NCI-H2196 (cell line): Measurements from ENCODE around the gene RHBDL2.
"Not testable (repeated sequence)": the region's sequence is repeated elsewhere in the genome, so short reads cannot be mapped to it uniquely, and the experiment has no call there.

ENCODE experiments used
- DNase-seq: peaks from one replicate; lab custom pipeline; 2025; ENCODE audit not compliant: unreplicated experiment; lab: John Stamatoyannopoulos, UW

The RHBDL2 gene

DNA sequence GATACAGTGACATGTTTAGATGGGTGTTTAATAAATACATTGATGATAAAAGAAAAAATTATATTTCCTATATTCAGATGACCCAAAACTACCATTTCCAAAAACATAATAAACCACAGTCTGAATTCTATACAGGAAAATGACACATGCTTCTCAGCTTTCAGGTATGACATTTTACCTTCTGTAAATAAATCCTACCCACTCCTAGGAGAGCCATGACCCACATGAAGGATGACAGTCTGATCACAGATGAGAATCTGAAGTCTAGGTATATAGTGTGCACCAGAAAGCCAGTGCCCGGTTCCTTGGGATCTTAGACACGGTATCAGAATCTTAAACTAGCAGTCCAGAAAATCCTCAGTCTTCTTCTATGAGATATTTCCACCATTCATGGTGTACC, 56.5 kb downstream of the RHBDL2 start:
- DNase-seq, result no peak

DNA sequence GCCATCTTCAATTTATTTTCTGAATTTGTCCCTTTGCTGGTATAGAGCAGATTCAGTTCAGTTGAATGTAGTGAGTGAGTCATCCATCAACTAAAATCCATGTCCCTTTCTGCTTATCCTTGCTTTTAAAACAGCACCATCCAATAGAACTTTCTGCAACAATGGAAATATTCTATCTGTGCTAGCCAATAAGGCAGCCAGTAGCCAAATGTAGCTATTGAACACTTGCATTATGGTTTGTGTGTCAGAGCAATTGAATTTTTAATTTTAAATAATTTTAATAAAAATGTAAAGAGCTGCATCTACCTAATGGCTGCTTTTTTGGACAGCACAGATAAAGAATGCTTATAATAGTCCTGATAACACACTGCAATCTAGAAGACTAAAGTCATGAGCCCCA, 60.1 kb downstream of the RHBDL2 start, which contains the start of gene GJA9:
Gene GJA9, minus strand, starts transcription at position 101 of the 400 bp plus-strand sequence. CDS start 5,489 bp downstream, outside the sequence.
- DNase-seq, result no peak

DNA sequence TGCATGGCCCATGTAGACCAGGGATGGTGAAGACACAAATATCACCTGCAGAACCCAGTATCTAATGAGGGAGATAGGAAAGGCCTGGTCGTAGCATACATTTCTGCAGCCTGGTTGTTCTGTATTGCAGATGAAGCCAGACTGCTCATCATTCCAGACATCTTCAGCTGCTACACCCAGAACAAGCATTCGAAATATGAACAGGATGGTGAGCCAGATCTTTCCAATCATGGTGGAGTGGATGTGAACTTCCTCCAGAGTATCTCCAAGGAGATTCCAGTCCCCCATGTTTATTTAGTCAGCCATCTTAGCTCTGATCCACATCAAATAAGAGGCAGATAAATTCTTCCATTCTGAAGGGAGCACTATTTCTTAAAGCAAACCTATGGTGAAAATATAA, 65.8 kb downstream of the RHBDL2 start:
- no peak for DNase-seq

DNA sequence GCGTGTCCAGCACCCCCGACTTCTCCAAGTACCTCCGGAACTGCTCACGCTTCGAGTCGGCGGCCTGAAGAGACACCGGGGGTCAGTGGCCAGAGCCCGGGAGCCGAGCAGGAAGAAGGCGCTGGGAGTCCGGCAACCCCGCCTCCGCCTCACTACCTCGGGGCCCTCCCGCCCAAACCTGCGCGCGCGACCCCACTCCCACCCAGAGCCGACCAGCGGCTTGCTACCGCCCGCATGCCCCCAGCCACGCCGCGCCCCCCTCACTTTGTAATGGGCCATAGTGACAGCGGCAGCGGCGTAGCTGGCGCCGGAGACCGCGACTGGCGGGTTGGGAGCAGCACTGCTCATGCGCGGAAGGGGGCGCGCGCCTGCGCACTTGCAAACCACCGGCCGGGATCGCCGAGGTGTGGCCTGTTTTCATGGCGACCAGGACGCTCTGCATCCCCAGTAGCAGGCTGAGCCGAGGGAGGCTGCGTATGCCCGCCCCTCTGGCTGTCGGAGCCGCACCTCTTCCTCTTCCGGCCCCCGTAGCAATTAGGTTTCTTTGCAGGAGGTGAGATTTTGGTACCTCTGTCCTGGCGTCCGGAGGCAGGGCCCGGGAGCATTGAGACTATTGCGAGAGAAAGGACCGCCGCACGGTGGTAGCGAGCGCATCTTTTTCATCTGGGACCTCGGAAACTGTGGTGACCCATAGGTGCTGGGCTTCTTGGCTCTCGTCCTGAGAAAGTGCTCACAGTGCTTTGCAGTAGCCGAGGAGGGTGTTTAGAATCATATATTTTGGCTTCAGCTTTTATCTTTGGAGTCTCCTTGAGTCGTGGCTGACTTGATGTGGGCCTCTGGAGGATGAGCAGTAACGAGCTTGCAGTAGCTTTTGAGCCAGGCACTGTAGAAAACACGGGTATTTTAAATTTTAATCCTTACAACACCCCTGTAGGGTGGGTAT, 68.3 kb downstream of the RHBDL2 start, which contains the start of gene MYCBP:
Gene MYCBP, minus strand, starts transcription at position 322 of the 943 bp plus-strand sequence. Its CDS starts 43 bp downstream, at position 279.
- DNase-seq, result peak; percentile 93

DNA sequence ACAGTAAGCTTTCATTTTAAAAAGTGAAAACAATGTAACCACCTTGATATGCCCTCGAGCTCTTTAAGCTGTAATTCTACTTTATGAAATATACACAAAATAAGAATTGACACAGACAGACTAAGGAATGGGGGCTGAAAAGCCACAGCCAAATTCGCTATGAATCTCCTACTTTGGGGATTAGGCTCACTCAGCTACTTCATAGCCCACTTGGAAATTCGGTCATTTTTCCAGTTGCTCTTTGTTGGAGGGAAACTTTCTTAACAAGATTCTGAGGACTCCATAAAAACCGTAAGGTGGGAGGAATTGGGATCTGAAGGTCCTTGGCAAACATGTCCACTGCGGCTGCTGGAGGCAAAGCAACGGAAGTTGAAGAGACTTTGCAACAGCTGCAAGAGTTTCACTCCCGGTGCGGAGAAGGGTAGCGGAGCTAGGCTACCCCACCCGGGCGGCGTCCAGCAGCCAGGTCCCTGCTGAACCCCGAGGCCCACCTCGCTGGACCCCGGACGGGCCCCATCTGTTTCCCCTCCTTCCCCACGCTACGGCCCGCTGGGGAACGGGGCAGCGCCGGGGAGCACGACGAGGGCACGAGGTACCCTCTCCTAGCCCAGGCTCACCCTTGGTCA, 69.1 kb downstream of the RHBDL2 start:
- no peak for DNase-seq

DNA sequence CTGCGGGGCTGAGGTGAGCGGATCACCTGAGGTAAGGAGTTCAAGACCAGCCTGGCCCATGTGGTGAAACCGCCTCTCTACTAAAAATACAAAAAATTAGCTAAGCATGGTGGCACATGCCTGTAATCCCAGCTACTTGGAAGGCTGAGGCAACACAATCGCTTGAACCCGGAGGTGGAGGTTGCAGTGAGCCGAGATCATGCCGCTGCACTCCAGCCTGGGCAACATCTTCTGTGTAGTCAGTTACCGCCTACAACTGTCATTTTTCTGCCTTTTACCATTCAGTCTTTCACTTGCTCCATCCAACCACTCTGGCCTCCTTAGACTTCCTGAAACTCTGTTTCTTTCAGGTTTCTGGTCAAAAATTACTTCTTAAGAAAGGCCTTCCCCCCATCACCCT, 70.6 kb downstream of the RHBDL2 start:
- DNase-seq, result no peak

DNA sequence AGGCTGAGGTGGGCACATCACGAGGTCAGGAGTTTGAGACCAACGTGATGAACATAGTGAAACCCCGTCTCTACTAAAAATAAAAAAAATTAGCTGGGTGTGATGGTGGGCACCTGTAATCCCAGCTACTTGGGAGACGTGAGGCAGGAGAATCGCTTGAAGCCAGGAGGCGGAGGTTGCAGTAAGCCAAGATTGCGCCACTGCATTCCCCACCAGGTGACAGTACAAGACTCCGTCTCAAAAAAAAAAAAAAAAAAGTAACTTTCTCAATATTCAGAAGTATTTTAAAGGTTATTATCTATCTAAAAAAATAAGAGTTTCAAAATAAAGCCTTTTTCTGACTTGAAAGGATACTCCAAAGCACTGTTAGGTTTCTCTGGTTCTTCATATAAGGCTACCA, 74.4 kb downstream of the RHBDL2 start:
- DNase-seq, result no peak

DNA sequence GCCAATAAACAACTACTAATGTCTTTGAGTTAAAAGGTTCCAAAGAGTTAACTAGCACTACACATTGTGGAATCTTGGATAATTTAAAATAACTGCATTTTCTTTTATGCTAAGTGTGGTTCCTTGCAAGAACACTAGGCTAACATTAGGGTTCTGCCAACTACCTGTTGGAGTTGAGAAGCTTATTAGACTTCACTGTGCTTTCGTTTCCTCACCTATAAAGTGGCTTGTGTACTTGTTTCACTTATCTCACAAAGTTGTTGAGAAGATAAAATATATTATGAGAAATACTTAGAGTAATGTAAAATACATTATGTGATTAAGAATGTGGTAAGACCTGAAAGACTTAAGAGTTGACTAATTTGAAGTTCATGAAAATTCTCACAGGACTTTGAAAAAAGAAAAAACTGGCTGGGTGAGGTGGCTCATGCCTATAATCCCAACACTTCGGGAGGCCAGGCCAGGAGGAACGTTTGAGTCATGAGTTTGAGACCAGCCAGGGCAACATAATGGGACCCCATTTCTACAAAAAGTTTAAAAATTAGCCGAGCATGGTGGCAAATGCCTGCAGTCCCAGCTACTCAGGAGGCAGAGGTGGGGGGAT, 76.4 kb downstream of the RHBDL2 start:
- no peak for DNase-seq

DNA sequence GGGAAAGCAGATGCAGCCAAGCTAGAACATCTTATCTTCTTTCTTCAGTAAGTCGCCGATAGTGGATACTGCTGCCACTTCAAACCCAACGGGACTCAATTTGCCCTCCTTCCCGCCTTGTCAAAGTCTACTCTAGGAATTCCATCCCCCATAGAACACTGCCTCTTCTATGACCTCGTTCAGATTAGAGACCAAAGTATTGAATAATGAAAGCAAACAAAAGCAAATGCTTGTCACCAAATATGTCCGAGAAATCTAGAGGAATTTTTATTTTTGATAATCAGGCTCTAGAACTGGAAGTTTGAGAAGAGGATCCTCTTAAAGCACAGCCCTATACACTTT, 81.2 kb downstream of the RHBDL2 start:
- DNase-seq, result no peak

DNA sequence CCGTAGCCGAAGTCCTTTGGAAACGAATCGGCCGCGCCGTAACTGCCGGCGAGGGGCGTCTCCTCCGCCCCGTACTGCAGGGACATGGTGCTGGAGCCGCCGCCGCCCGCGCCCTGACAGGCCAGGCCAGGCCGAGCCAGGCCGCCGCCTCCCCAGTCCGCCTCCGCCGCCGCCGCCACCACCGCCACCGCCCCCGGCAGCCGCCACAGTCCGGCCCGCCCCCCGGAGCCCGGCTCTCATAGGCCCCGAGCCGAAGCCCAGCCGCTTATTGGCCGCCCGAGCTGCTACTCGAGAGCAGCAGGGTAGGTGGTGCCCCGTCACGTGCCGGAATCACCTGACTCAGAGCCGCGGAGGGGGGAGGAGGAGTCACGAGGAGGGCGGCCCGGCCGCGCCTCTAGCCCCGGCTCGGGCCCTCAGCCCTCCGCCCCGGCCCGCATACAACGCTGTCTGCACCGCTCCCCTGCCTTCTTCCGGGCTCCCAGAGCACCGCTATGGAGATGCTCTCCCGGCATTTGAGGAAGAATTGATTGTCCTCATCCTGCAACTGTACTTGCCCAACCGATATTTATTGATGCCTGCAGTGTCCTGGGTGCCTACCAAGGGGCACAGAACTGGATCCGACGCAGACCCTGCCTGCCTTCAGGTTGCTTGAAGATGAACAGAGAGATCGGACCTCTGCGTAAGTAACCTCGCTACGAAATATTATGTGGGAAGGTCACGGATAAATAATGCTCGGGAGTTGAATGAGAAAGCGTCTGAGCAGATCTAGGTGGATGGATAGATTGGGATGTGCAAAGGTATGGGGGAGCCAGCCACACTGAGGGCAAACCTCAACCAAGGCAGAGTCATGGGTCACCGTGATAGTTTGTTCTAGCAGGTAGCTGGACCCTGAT, 81.8 kb downstream of the RHBDL2 start, which contains the start of gene RRAGC:
Gene RRAGC, minus strand, starts transcription at position 212 of the 893 bp plus-strand sequence. Its CDS starts 126 bp downstream, at position 86.
- peak; percentile 97 for DNase-seq

DNA sequence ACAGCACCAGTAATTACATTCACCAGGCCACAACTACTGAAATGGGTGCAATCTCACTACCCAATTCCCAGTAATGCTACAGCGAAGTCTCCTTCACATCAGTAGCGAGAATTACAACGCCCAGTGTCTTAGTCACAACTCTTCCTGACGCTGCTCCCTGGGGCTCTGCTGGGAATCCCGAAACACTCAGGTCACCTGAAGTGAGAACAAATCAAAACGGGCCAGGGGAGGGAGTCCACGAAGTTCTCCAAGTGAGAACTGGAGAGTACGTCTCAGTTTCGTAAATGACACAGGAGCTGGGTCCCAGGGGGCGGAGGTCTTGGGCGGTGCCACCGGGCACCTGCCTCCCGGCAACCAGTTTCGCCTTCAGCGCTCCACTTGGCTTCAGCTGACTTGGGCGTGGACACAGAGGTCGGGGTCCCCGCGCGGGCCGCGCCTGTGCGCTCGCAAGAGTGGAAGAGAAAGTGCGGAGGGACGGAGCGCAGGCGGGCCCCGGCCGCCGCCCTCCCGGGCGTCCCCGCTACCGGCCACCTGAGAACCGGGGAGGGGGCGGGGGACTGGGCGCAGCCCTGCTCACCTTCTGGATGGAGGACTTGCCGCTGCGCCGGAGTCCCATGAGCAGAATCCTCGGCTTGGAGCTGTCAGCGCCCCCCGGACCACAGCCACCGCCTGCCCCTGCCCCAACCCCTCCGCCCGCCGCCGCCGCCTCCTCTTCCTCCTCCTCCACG, 82.6 kb downstream of the RHBDL2 start:
- peak; percentile 11 for DNase-seq

DNA sequence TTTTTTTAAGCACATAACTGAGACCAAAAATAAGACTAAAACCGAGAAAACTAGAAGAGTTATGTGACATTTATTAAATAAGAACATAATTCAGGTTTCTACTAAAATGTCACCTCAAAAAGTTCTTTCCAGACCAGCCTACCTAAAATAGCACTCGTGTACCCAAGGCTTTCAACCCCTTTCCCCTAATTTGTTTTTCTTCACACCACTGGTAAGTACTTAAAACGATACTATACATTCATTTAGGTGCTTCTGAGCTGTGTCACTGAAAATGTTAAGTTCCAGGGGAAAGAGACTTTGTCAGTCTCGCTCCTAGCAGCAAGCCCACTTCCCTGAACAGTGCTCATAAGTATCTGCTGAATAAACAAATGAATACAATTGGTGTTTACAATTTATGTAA, 88.8 kb downstream of the RHBDL2 start:
- DNase-seq, result no peak

DNA sequence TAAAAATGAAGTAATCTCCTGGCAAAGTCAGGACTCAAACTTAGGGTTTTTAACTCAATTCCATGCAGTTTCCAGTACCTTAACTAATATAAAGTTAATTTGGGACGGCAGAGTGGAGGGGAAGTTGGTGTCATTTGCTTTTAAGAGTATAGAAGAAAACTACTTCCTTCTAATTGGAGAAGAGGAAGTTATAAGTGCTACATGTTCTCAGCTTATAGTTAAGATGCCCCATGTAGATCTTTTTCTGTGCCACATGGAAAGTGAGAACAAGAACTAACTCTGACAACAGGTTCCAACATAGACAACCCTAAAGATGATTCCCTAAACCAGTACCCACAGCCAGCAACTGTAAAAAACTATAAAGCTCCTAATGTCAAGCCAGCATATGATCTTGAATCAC, 93.6 kb downstream of the RHBDL2 start:
- DNase-seq, result no peak

DNA sequence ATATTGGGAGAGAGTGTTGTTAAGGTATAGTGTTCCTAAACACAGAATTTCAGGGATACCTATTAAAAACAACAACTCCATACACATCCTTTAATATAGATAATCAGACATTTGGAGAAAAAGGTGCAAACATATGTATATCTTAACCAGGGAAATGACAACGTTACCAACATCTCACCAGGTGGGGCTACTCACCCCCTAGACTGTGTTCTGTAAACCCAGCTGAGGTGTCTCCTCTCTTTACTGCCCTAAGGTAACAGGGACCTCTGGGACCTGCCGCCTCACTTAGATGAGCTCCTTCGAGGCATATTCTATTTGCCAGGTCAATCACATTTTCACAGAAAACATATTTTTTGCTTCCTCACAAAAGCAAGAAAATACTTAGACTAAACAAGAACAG, 95.4 kb downstream of the RHBDL2 start:
- no peak for DNase-seq

DNA sequence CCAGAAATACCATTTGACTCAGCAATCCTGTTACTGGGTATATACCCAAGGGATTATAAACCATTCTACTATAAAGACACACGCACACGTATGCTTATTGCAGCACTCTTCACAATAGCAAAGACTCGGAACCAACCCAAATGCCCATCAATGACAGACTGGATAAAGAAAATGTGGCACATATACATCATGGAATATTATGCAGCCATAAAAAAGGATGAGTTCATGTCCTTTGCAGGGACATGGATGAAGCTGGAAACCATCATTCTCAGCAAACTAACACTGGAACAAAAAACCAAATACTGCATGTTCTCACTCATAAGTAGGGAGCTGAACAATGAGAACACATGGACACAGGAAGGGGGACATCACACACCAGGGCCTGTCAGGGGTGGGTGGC, 96.5 kb downstream of the RHBDL2 start:
- not testable (repeated sequence) for DNase-seq

DNA sequence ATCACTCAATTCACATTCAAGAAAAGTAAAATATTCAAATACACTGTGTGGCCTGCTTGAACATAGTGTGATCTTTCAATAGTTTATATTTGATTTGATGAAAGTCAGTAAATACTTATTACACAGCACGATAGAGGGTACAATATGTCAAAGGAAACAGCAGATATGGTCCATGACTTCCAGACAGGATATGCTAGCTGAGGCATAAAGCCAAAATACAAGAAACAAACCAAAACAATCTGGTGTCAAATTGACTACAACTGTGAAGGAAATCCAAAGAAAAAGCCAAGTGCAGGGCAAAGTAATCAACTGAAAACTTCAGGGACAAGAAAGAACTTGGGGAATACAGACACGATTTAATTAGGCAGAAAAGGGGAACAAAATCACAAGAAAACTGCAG, 101.3 kb downstream of the RHBDL2 start:
- no peak for DNase-seq

DNA sequence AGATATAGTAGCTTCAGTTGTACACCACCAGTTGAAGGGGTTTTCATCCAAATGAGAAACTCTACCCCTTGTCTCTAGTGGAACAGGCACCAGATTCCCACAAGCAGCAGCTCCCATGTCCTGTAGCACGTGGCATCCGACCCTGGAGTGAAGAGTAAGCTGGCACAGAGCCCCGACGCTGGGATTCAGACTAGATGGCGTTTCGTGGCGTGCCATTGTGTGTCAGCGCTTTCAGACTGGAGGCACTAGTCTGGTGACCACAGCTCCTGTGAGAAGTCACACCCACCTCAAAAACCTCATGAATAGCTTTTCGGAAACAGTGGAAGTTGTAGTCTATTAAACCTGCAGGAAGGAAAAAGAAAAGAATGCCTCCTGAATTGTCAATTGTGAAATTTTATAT, 102.3 kb downstream of the RHBDL2 start:
- no peak for DNase-seq

DNA sequence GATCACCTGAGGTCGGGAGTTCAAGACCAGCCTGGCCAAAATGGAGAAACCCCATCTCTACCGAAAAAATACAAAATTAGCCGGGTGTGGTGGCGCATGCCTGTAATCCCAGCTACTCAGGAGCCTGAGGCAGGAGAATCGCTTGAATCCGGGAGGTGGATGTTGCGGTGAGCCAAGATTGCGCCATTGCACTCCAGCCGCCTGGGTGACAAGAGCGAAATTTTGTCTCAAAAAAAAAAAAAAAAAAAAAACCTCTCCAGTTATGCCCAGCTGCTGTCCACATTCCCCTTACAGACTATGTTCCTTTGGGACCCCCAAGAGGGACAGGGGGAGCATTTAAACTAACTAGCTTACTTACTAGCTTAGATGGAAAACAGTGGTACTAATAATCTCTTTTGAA, 105.3 kb downstream of the RHBDL2 start:
- not testable (repeated sequence) for DNase-seq
